K562 (cell line): ENCODE measurements around the gene LIN28B. TPM values are rescaled to one million over a fixed set of nuclear protein-coding genes. Genes with fewer than 3 reads are reported as not detected.

ENCODE experiments used
- BDP1 ChIP-seq: IDR thresholded peaks from 3 replicates; pipeline ENCODE4 v1.6.1; 2011; ENCODE audit not compliant: insufficient read length, insufficient read depth
- KAT8 ChIP-seq: fragments of 450-650 bp; IDR thresholded peaks from 2 replicates; pipeline ENCODE4 v1.6.1; 2016; ENCODE audit warnings: low read depth, mild to moderate bottlenecking
- L3MBTL2 ChIP-seq: fragments of 450-650 bp; IDR thresholded peaks from 2 replicates; pipeline ENCODE4 v1.6.1; 2016; ENCODE audit warnings: mild to moderate bottlenecking, moderate library complexity
- MAFK ChIP-seq: IDR thresholded peaks from 2 replicates; pipeline ENCODE4 v1.6.1; 2011; ENCODE audit warnings: low read length, improper control_type of control experiment
- MIER1 ChIP-seq: fragments of 450-650 bp; IDR thresholded peaks from 2 replicates; pipeline ENCODE4 v1.6.1; 2016; ENCODE audit warnings: antibody characterized with exemption, mild to moderate bottlenecking, low read depth
- MYC ChIP-seq, 2 experiments: fragments of 250-450 bp in 1 of 2; sonication (Bioruptor Pico) in 1 of 2; IDR thresholded peaks; 2 replicates each; pipeline versions ENCODE4 v1.5.1 to v1.6.1; 2012 to 2021; ENCODE audit warnings: low read depth in 2 of 2, borderline replicate concordance in 1 of 2, improper control_type of control experiment in 1 of 2, low read length in 1 of 2, mild to moderate bottlenecking in 1 of 2, moderate library complexity in 1 of 2
- RFX5 ChIP-seq: IDR thresholded peaks from 2 replicates; pipeline ENCODE4 v1.6.1; 2011; ENCODE audit warnings: low read depth, mild to moderate bottlenecking, improper control_type of control experiment, low read length
- SMARCB1 ChIP-seq: IDR thresholded peaks from 2 replicates; pipeline ENCODE4 v1.6.1; 2011; ENCODE audit warnings: improper control_type of control experiment, low read depth; ENCODE audit not compliant: insufficient read length
- TEAD4 ChIP-seq, 2 experiments: sonication (generic) in 1 of 2; formaldehyde crosslinking in 1 of 2; IDR thresholded peaks; 2 replicates each; pipeline versions ENCODE4 v1.6.1 to v1.8.0; 2012 to 2022; ENCODE audit warnings: borderline replicate concordance in 1 of 2, inconsistent platforms in 1 of 2, low read length in 1 of 2, mild to moderate bottlenecking in 1 of 2, missing genetic modification reagents in 1 of 2
- ZNF143 ChIP-seq: sonication (generic); formaldehyde crosslinking; IDR thresholded peaks from 2 replicates; pipeline ENCODE4 v1.9.0; 2022; ENCODE audit warnings: mild to moderate bottlenecking, missing genetic modification reagents
- ZNF586 ChIP-seq: fragments of 450-650 bp; formaldehyde crosslinking; conservative IDR thresholded peaks from 2 replicates; pipeline ENCODE4 v1.4.0; 2020; ENCODE audit warnings: mild to moderate bottlenecking, moderate library complexity
- ZNF589 ChIP-seq: fragments of 200-800 bp; sonication (Bioruptor generic); IDR thresholded peaks from 2 replicates; pipeline ENCODE4 v1.6.1; 2016; ENCODE audit warnings: low read depth, missing genetic modification characterization, missing compliant biosample characterization
- ZNF75A ChIP-seq: fragments of 450-650 bp; formaldehyde crosslinking; IDR thresholded peaks from 2 replicates; pipeline ENCODE4 v1.4.0; 2020; ENCODE audit warnings: mild to moderate bottlenecking
- polyA plus RNA-seq, 8 experiments: library from polyadenylated mRNA; depleted of rRNA in 4 of 8; stranded (reverse) in 5 of 8; unstranded in 3 of 8; fragments of >200 nt; fragmentation: Nextera tagmentation in 2 of 8; fragmentation: Illumina TruSeq in 1 of 8; extraction: Ambion mirVana in 2 of 8; extraction: Trizol in 1 of 8; gene quantifications; 2 replicates each; pipeline versions ENCODE4 v1.2.1 to v1.2.3, GENCODE V29; 2011 to 2014; ENCODE audit warnings: inconsistent platforms in 1 of 8, missing spikeins in 1 of 8
- total RNA-seq, 7 experiments: library from RNA; depleted of rRNA in 6 of 7; stranded (reverse); fragments of >200 nt in 6 of 7; fragmentation: Illumina TruSeq in 2 of 7; extraction: Trizol in 2 of 7; gene quantifications; 2 replicates each; pipeline versions ENCODE4 v1.2.1 to v1.2.3, GENCODE V29; 2011 to 2021; ENCODE audit warnings: low replicate concordance in 1 of 7
- TF ChIP-seq, protein P1 (sequence below): sonication (generic); formaldehyde crosslinking; IDR thresholded peaks from 2 replicates; pipeline ENCODE4 v1.8.1; 2023; ENCODE audit warnings: mild to moderate bottlenecking, missing genetic modification reagents, moderate library complexity
- TF ChIP-seq, protein P2 (sequence below), 2 experiments: IDR thresholded peaks; 2 replicates each; pipeline ENCODE4 v1.6.1; 2012; ENCODE audit warnings: improper control_type of control experiment in 2 of 2, low read depth in 2 of 2, low read length in 2 of 2, borderline replicate concordance in 1 of 2
- TF ChIP-seq, protein P3 (sequence below): fragments of 200-800 bp; sonication (Bioruptor generic); IDR thresholded peaks from 2 replicates; pipeline ENCODE4 v1.6.1; 2016; ENCODE audit warnings: missing genetic modification characterization, missing compliant biosample characterization
- TF ChIP-seq, protein P4 (sequence below): fragments of 250-450 bp; sonication (Bioruptor Pico); IDR thresholded peaks from 2 replicates; pipeline ENCODE4 v1.5.0; 2021
- TF ChIP-seq, protein P5 (sequence below): sonication (generic); formaldehyde crosslinking; IDR thresholded peaks from 2 replicates; pipeline ENCODE4 v1.9.0; 2022; ENCODE audit warnings: mild to moderate bottlenecking, missing genetic modification reagents

LIN28B gene
- total and polyA plus RNA-seq, 9 of the 15 experiments (the other 6 are each of a cell fraction or from before 2014, with no cell fraction given): 20.9 to 77.3 (median 42.1) TPM

DNA sequence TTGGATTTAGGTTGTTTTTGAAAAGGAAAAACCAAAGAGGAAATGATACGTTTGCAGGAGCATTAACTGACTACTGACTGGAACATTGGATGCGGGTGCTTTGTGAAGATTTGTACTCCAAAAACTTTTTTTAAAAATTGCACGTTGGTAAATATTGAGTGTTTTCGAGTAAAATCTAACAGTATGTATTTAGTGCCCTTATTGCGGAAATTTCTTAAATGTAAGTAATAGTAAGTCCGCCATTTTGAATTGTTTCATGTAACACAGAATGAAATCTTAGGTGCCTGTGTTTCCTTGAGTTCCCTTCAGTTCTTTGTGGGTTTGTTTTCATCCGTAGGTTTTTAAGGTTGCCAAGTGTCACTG, 15.2 kb upstream of the LIN28B start (continued):
- TF ChIP-seq, protein P1, sequence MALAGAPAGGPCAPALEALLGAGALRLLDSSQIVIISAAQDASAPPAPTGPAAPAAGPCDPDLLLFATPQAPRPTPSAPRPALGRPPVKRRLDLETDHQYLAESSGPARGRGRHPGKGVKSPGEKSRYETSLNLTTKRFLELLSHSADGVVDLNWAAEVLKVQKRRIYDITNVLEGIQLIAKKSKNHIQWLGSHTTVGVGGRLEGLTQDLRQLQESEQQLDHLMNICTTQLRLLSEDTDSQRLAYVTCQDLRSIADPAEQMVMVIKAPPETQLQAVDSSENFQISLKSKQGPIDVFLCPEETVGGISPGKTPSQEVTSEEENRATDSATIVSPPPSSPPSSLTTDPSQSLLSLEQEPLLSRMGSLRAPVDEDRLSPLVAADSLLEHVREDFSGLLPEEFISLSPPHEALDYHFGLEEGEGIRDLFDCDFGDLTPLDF (CRISPR knock-in tag): no peak
- TF ChIP-seq, protein P2, sequence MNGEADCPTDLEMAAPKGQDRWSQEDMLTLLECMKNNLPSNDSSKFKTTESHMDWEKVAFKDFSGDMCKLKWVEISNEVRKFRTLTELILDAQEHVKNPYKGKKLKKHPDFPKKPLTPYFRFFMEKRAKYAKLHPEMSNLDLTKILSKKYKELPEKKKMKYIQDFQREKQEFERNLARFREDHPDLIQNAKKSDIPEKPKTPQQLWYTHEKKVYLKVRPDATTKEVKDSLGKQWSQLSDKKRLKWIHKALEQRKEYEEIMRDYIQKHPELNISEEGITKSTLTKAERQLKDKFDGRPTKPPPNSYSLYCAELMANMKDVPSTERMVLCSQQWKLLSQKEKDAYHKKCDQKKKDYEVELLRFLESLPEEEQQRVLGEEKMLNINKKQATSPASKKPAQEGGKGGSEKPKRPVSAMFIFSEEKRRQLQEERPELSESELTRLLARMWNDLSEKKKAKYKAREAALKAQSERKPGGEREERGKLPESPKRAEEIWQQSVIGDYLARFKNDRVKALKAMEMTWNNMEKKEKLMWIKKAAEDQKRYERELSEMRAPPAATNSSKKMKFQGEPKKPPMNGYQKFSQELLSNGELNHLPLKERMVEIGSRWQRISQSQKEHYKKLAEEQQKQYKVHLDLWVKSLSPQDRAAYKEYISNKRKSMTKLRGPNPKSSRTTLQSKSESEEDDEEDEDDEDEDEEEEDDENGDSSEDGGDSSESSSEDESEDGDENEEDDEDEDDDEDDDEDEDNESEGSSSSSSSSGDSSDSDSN (IDR thresholded peaks at IDR 0.05; ENCODE audit: borderline replicate concordance in 1 of 2, low read depth in 2 of 2, low read length in 2 of 2): no peak
- TF ChIP-seq, protein P3, sequence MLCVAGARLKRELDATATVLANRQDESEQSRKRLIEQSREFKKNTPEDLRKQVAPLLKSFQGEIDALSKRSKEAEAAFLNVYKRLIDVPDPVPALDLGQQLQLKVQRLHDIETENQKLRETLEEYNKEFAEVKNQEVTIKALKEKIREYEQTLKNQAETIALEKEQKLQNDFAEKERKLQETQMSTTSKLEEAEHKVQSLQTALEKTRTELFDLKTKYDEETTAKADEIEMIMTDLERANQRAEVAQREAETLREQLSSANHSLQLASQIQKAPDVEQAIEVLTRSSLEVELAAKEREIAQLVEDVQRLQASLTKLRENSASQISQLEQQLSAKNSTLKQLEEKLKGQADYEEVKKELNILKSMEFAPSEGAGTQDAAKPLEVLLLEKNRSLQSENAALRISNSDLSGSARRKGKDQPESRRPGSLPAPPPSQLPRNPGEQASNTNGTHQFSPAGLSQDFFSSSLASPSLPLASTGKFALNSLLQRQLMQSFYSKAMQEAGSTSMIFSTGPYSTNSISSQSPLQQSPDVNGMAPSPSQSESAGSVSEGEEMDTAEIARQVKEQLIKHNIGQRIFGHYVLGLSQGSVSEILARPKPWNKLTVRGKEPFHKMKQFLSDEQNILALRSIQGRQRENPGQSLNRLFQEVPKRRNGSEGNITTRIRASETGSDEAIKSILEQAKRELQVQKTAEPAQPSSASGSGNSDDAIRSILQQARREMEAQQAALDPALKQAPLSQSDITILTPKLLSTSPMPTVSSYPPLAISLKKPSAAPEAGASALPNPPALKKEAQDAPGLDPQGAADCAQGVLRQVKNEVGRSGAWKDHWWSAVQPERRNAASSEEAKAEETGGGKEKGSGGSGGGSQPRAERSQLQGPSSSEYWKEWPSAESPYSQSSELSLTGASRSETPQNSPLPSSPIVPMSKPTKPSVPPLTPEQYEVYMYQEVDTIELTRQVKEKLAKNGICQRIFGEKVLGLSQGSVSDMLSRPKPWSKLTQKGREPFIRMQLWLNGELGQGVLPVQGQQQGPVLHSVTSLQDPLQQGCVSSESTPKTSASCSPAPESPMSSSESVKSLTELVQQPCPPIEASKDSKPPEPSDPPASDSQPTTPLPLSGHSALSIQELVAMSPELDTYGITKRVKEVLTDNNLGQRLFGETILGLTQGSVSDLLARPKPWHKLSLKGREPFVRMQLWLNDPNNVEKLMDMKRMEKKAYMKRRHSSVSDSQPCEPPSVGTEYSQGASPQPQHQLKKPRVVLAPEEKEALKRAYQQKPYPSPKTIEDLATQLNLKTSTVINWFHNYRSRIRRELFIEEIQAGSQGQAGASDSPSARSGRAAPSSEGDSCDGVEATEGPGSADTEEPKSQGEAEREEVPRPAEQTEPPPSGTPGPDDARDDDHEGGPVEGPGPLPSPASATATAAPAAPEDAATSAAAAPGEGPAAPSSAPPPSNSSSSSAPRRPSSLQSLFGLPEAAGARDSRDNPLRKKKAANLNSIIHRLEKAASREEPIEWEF (CRISPR knock-in tag): no peak
- TF ChIP-seq RFX5: no peak
- 0 out of 2 replicates have a peak, but pooled peaks have one; percentile 8 for TF ChIP-seq TEAD4 (IDR thresholded peaks at IDR 0.05; ENCODE audit: low read length)
- no peak for TF ChIP-seq TEAD4 (CRISPR knock-in tag; IDR thresholded peaks at IDR 0.05; ENCODE audit: borderline replicate concordance)
- 0 out of 2 replicates have a peak, but pooled peaks have one; percentile 20 for TF ChIP-seq L3MBTL2
- TF ChIP-seq ZNF75A (CRISPR knock-in tag): no peak
- no peak for TF ChIP-seq BDP1
- TF ChIP-seq MIER1: peak; percentile 37; the same call in 1 of the 2 replicates
- no peak for TF ChIP-seq ZNF143
- no peak for TF ChIP-seq ZNF586 (CRISPR knock-in tag)
- TF ChIP-seq MYC (IDR thresholded peaks at IDR 0.05; ENCODE audit: low read depth, low read length): no peak
- no peak for TF ChIP-seq MYC (CRISPR knock-in tag; IDR thresholded peaks at IDR 0.05; ENCODE audit: borderline replicate concordance, low read depth)
- TF ChIP-seq, protein P4, sequence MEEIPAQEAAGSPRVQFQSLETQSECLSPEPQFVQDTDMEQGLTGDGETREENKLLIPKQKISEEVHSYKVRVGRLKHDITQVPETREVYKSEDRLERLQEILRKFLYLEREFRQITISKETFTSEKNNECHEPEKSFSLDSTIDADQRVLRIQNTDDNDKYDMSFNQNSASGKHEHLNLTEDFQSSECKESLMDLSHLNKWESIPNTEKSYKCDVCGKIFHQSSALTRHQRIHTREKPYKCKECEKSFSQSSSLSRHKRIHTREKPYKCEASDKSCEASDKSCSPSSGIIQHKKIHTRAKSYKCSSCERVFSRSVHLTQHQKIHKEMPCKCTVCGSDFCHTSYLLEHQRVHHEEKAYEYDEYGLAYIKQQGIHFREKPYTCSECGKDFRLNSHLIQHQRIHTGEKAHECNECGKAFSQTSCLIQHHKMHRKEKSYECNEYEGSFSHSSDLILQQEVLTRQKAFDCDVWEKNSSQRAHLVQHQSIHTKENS (CRISPR knock-in tag): no peak
- no peak for TF ChIP-seq ZNF589 (CRISPR knock-in tag)
- TF ChIP-seq SMARCB1: no peak
- TF ChIP-seq, protein P5, sequence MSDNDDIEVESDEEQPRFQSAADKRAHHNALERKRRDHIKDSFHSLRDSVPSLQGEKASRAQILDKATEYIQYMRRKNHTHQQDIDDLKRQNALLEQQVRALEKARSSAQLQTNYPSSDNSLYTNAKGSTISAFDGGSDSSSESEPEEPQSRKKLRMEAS (CRISPR knock-in tag): no peak
- TF ChIP-seq KAT8: peak; percentile 54; the same call in 1 of the 2 replicates
- no peak for TF ChIP-seq MAFK
